ENCODE data around the gene AIPL1. TPM values are rescaled to one million over a fixed set of nuclear protein-coding genes. Genes with fewer than 3 reads are reported as not detected.

AIPL1 gene
- total and polyA plus RNA-seq, 2 experiments from 2014 or later: not detected

GRCh38 chr17:6455321-6455705 is 20.4 kb upstream of the AIPL1 start:
- 2% methylated on average over 20 of the region's 35 CpGs for WGBS (ENCODE audit: low lambda C conversion rate, missing lambda C conversion rate)
- DNase-seq (ENCODE audit: low spot score): peak; percentile 75
- Histone ChIP-seq H3K27me3 (peaks cover 9% of the 10 kb centered on the region), H4K20me1 (ENCODE audit: insufficient read depth, poor library complexity, severe bottlenecking) (no peaks in the 10 kb centered on the region), H3K9me2 (replicated peaks; ENCODE audit: insufficient read depth) (no peaks in the 10 kb centered on the region), H3K36me3 (replicated peaks; ENCODE audit: insufficient read depth, low read depth) (no peaks in the 10 kb centered on the region), H3K4me2 (peak overlapping the region; percentile 91), H3K4me3 (no peak overlapping the region), H3K9me3 (ENCODE audit: low read depth) (no peaks in the 10 kb centered on the region), H3K27ac (no peak overlapping the region), H3K4me1 (ENCODE audit: insufficient read depth) (peaks cover 14% of the 10 kb centered on the region), H2AFZ (peak overlapping the region; percentile 68), H3K79me2 (no peaks in the 10 kb centered on the region)
- no peak for TF ChIP-seq EZH2 (IDR thresholded peaks at IDR 0.05; ENCODE audit: borderline replicate concordance)
- TF ChIP-seq CTCF (IDR thresholded peaks at IDR 0.05; ENCODE audit: poor library complexity): no peak
- no peak for TF ChIP-seq EZH2phosphoT487 (IDR thresholded peaks at IDR 0.05; ENCODE audit: low read depth, severe bottlenecking, unreplicated experiment)

GRCh38 chr17:6454495-6455320 is 19.8 kb upstream of the AIPL1 start:
- H2AFZ ChIP-seq: peak overlapping the region; percentile 68
- DNase-seq (ENCODE audit: low spot score): no peak

GRCh38 chr17:6453279-6454024 is 18.5 kb upstream of the AIPL1 start:
- TF ChIP-seq CTCF (IDR thresholded peaks at IDR 0.05; ENCODE audit: poor library complexity) (no peak), EZH2phosphoT487 (IDR thresholded peaks at IDR 0.05; ENCODE audit: low read depth, severe bottlenecking, unreplicated experiment) (no peak), EZH2 (IDR thresholded peaks at IDR 0.05; ENCODE audit: borderline replicate concordance) (no peak)
- no peak overlapping the region for H3K27ac ChIP-seq
- no peaks in the 10 kb centered on the region for H3K36me3 ChIP-seq (replicated peaks; ENCODE audit: insufficient read depth, low read depth)
- peaks cover 9% of the 10 kb centered on the region for H3K27me3 ChIP-seq
- whole genome bisulfite sequencing (ENCODE audit: low lambda C conversion rate, missing lambda C conversion rate): 59% methylated on average over 14 of the region's 14 CpGs
- no peaks in the 10 kb centered on the region for H3K9me3 ChIP-seq (ENCODE audit: low read depth)
- no peak overlapping the region for H2AFZ ChIP-seq
- H3K9me2 ChIP-seq (replicated peaks; ENCODE audit: insufficient read depth): no peaks in the 10 kb centered on the region
- no peak overlapping the region for H3K4me2 ChIP-seq
- H3K4me1 ChIP-seq (ENCODE audit: insufficient read depth): peaks cover 14% of the 10 kb centered on the region
- H4K20me1 ChIP-seq (ENCODE audit: insufficient read depth, poor library complexity, severe bottlenecking): no peaks in the 10 kb centered on the region
- no peak overlapping the region for H3K4me3 ChIP-seq
- H3K79me2 ChIP-seq: no peaks in the 10 kb centered on the region
- no peak for DNase-seq (ENCODE audit: low spot score)

More at GRCh38 chr17:6454495-6455320, 19.8 kb upstream of the AIPL1 start:
- Histone ChIP-seq H3K36me3 (replicated peaks; ENCODE audit: insufficient read depth, low read depth) (no peaks in the 10 kb centered on the region), H3K4me2 (peak overlapping the region; percentile 91), H3K9me2 (replicated peaks; ENCODE audit: insufficient read depth) (no peaks in the 10 kb centered on the region), H3K4me3 (no peak overlapping the region), H3K9me3 (ENCODE audit: low read depth) (no peaks in the 10 kb centered on the region), H3K27ac (no peak overlapping the region), H3K27me3 (peaks cover 9% of the 10 kb centered on the region), H3K79me2 (no peaks in the 10 kb centered on the region), H4K20me1 (ENCODE audit: insufficient read depth, poor library complexity, severe bottlenecking) (no peaks in the 10 kb centered on the region), H3K4me1 (ENCODE audit: insufficient read depth) (peaks cover 14% of the 10 kb centered on the region)
- 27% methylated on average over 29 of the region's 35 CpGs for WGBS (ENCODE audit: low lambda C conversion rate, missing lambda C conversion rate)
- no peak for TF ChIP-seq EZH2 (IDR thresholded peaks at IDR 0.05; ENCODE audit: borderline replicate concordance)
- no peak for TF ChIP-seq EZH2phosphoT487 (IDR thresholded peaks at IDR 0.05; ENCODE audit: low read depth, severe bottlenecking, unreplicated experiment)
- no peak for TF ChIP-seq CTCF (IDR thresholded peaks at IDR 0.05; ENCODE audit: poor library complexity)
